MG63 (cell line): ENCODE measurements around the gene DRGX. TPM values are rescaled to one million over a fixed set of nuclear protein-coding genes. Genes with fewer than 3 reads are reported as not detected.

Source experiments
- DNase-seq: peaks from one replicate; pipeline ENCODE4 v3.0.0-alpha.2; 2020
- H3K27me3 ChIP-seq: fragments of 250-450 bp; sonication (Bioruptor Pico); 2 replicates; pipeline ENCODE4 v1.5.1; 2020; ENCODE audit warnings: mild to moderate bottlenecking, moderate library complexity
- H3K36me3 ChIP-seq: fragments of 250-450 bp; sonication (Bioruptor Pico); 2 replicates; pipeline ENCODE4 v1.5.1; 2020; ENCODE audit warnings: mild to moderate bottlenecking, moderate library complexity
- H3K4me3 ChIP-seq: fragments of 250-450 bp; sonication (Bioruptor Pico); 2 replicates; pipeline ENCODE4 v1.5.1; 2020; ENCODE audit warnings: mild to moderate bottlenecking, moderate library complexity
- H3K9me3 ChIP-seq: fragments of 250-450 bp; sonication (Bioruptor Pico); 2 replicates; pipeline ENCODE4 v1.5.1; 2020; ENCODE audit warnings: mild to moderate bottlenecking, moderate library complexity
- total RNA-seq: library from RNA; depleted of rRNA; stranded (reverse); fragments of >200 nt; shearing (Covaris generic); gene quantifications from 2 replicates; pipeline ENCODE4 v1.2.3, GENCODE V29; 2014; ENCODE audit warnings: low replicate concordance

DRGX gene
- total RNA-seq, 1 experiment from 2014 or later: 0.07 TPM

DNA sequence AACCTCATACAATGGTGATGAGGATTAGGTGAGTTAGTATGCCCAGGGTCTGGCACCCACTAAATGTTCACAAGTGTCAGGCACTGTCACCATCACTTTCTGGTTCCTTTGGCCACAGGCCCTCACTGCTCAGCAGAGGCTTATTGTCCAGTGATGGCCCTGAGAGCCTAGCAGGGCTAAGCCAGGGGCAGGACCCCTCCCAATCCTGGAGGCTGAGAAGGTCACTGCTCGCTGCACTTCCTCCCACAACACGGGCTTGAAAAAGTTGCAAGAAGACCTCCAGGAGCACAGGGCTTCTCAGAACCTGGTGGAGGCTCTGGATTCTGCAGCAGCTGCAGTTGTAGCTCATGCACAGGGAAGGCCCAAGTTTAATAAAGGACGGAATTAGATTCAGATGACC lies 48.1 kb downstream of the DRGX start:
- peaks cover 7% of the 10 kb centered on the region; the same call in 1 of the 2 replicates for H3K9me3 ChIP-seq
- H3K27me3 ChIP-seq: peaks cover 6% of the 10 kb centered on the region
- H3K4me3 ChIP-seq: no peak overlapping the region
- H3K36me3 ChIP-seq: no peaks in the 10 kb centered on the region
- DNase-seq: no peak

DNA sequence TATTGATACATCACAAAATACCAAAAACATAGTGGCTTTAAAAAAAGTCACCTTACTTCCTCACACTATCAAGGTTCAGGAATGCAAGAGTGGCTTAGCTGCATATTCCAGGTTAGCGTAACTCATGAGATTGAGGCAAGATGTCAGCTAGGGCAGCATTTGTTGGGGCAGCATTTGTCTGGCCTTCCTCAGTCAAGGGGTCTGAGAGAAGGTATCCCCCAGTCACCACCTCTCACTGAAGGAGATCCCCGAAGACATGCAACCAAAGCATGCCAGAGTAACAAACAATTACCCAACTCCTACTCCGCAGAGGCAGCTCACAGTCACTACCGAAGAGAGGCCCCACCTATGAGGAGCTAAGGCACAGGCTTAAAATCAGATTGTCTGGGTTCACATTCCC lies 48.5 kb downstream of the DRGX start:
- Histone ChIP-seq H3K4me3 (no peak overlapping the region), H3K27me3 (peaks cover 6% of the 10 kb centered on the region), H3K9me3 (peaks cover 7% of the 10 kb centered on the region; the same call in 1 of the 2 replicates), H3K36me3 (no peaks in the 10 kb centered on the region)
- no peak for DNase-seq

DNA sequence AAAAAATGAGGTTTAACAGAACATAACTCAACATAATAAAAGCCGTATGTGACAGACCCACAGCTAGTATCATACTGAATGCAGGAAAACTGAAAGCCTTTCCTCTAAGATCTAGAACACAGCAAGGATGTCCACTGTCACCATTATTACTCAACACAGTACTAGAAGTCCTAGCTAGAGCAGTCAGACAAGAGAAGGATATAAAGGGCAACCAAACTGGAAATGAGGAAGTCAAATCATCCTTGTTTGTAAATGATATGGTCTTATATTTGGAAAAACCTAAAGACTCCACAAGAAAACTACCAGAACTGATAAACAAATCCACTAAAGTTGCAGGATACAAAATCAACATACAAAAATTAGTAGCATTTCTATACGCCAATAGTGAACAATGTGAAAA lies 51.0 kb downstream of the DRGX start:
- Histone ChIP-seq H3K4me3 (no peak overlapping the region), H3K36me3 (no peaks in the 10 kb centered on the region)
- no peak for DNase-seq

DNA sequence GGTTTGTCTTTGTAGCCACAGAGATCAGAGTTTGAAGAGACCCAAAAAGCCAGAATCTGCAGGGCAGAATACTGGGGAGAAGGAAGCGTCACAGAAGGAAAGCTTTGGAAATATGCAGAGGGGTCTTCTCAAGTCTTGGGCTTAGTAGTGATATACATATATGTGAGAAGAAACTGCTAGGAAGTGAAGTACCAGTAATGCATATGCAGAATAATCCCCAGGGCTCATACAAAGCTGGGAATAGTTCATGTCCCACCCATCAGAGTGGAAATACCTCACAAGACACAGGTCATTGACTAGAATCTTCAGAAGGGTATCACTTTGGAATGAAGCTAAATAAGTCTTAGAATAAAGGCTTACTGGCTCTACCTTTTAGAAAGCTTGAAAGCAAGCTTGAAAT lies 57.3 kb downstream of the DRGX start:
- Histone ChIP-seq H3K27me3 (peaks cover 5% of the 10 kb centered on the region; the same call in 1 of the 2 replicates), H3K4me3 (no peak overlapping the region), H3K36me3 (no peaks in the 10 kb centered on the region), H3K9me3 (no peaks in the 10 kb centered on the region; the same call in 1 of the 2 replicates)
- DNase-seq: no peak

More for the DNA sequence above, 51.0 kb downstream of the DRGX start:
- peaks cover 2% of the 10 kb centered on the region; the same call in 1 of the 2 replicates for H3K9me3 ChIP-seq
- H3K27me3 ChIP-seq: peaks cover 6% of the 10 kb centered on the region

DNA sequence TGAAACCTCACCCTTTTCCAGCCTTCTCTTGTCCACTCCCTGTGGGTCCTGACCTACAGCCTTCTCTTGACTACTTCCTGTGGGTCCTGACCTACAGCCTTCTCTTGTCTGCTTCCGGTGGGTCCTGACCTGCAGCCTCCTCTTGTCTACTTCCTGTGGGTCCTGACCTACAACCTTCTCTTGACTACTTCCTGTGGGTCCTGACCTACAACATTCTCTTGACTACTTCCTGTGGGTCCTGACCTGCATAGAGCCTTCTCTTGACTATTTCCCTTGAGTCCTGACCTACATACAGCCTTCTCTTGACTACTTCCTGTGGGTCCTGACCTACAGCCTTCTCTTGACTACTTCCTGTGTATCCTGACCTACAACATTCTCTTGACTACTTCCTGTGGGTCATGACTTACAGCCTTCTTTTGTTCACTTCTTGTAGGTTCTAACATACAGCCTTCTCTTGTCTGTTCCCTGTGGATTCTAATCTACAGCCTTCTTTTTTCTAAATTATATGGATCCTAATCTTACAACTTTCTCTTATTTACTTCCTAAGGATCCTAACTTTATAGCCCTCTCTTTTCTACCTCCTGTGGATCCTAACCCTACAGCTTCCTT lies 60.4 kb downstream of the DRGX start:
- Histone ChIP-seq H3K27me3 (peaks cover 8% of the 10 kb centered on the region; the same call in 1 of the 2 replicates), H3K36me3 (no peaks in the 10 kb centered on the region), H3K9me3 (no peaks in the 10 kb centered on the region; the same call in 1 of the 2 replicates), H3K4me3 (no peak overlapping the region)
- DNase-seq: no peak

DNA sequence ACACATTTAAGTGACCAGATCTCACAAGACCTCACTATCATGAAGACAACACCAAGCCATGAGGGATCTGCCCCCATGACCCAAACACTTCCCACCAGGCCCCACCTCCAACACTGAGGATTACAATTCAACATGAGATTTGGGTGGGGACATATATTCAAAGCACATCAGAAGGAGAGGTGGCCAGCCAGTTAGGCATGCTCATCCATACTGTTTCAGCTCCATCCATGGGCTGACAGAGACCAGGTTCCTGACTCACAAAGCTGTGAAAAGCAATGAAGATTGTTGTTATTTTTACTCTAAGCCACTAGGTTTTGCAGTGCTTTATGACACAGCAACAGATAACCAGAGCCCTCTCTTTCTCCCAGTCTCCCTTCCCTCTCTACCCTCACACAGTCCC lies 60.9 kb downstream of the DRGX start:
- no peaks in the 10 kb centered on the region for H3K36me3 ChIP-seq
- H3K9me3 ChIP-seq: no peaks in the 10 kb centered on the region; the same call in 1 of the 2 replicates
- no peak overlapping the region for H3K4me3 ChIP-seq
- peaks cover 8% of the 10 kb centered on the region; the same call in 1 of the 2 replicates for H3K27me3 ChIP-seq
- no peak for DNase-seq

DNA sequence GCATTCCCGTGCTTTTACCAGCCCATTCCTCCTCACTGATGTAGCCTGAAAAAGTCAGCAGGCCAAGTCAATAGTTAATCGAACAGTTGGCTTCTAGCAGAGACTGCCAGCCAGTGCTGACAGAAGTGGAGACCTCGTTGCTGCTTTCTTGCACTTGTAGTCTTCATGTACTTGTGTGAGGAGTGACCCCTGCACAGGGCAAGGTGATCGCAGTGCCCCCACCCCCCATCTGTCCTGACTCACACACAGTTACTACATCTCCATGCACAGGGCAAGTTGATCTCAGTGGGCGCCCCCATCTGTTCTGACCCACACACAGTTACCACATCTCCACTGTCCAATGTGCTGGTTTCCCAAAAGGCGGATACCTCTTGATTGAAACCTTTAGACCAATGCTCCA lies 62.7 kb downstream of the DRGX start:
- no peak for DNase-seq
- Histone ChIP-seq H3K9me3 (no peaks in the 10 kb centered on the region), H3K4me3 (no peak overlapping the region), H3K27me3 (peaks cover 8% of the 10 kb centered on the region; the same call in 1 of the 2 replicates), H3K36me3 (no peaks in the 10 kb centered on the region)

DNA sequence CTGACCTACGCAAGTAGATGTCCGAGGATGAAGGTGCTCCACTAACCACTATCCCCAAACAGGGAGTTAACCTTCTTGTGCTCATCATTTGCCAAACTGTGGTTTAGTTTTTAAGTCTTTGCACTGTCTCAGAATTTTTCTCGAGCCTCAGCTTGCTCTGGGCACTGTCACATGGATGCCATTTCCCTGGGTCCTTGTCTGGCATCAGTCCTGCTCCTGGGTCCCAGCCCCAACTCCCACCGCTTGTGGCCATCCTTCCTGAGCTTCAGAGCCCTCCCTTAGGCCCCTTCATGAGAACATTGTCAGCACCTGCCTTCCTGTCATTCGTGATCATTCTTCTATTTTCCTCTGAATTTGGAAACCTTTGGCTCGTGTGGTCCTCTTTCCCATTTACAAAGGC lies 63.1 kb downstream of the DRGX start:
- H3K9me3 ChIP-seq: no peaks in the 10 kb centered on the region
- H3K36me3 ChIP-seq: no peaks in the 10 kb centered on the region
- H3K27me3 ChIP-seq: peaks cover 8% of the 10 kb centered on the region; the same call in 1 of the 2 replicates
- no peak for DNase-seq
- H3K4me3 ChIP-seq: no peak overlapping the region

DNA sequence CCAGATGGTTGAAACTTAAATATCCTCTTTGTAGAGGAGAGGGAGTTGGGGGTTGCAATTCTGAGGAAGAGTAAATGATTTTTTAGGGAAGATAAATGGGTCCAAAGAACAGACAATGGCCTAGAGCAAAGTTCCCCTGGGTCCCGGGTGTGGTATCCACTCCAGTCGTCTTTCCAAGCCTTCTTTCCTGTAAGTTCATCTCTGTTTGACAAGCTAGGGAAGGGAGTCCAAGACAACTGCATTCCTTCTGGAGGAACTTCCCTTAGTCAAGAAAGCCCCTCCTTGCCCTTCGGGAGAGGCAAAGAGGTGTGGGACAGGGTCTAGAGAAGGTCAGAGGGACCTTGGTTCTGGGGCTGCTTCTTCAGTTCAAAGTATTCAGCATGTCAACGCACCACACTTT lies 63.6 kb downstream of the DRGX start:
- H3K9me3 ChIP-seq: no peaks in the 10 kb centered on the region
- DNase-seq: no peak
- no peak overlapping the region for H3K4me3 ChIP-seq
- no peaks in the 10 kb centered on the region for H3K36me3 ChIP-seq
- peaks cover 8% of the 10 kb centered on the region; the same call in 1 of the 2 replicates for H3K27me3 ChIP-seq

DNA sequence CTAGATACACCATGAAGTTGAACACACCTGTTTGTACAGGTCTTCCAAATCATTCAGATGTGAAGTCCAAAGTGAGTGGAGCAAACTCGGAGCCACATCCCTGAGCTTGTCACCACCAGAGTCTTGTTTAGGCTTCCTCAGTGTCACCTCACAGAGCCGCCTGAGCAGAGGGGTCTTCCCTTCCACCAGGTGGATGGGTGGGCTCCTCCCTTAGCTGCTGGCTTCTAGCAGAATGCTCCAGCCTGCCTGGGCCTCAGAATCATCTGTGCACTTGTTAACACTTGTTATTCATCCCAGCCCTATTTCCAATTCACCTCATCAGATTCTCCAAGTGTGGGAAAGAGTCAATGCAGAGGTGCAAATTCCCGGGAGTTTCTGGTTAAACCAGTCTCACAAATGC lies 64.5 kb downstream of the DRGX start:
- Histone ChIP-seq H3K27me3 (peaks cover 3% of the 10 kb centered on the region; the same call in 1 of the 2 replicates), H3K9me3 (no peaks in the 10 kb centered on the region), H3K36me3 (no peaks in the 10 kb centered on the region), H3K4me3 (no peak overlapping the region)
- no peak for DNase-seq

DNA sequence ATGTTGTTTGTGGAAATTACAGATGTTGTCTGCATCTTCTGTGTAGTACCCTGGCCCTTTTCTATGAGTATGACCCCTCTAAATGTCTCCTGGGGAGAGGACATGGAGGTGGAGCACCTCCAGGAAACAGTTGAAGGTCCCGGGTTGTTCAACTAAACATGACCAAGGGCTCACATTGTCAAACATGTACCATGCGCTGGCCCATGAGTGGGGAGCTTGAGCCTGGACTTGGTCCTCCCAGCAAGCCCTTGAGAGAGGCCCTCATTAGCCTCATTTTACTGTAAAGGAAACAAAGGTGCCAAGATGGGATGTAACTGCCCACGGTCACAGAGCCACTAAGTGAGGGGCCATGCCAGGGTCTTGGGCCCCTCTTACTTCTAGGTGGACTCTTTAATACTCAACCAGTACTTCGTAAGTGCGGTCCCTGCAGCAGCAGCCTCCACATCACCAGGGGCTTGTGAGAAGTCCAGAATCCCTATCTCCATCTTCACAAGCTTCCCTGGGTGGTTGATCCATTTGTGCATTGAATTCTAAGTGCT lies 65.7 kb downstream of the DRGX start:
- Histone ChIP-seq H3K27me3 (peaks cover 3% of the 10 kb centered on the region; the same call in 1 of the 2 replicates), H3K36me3 (no peaks in the 10 kb centered on the region), H3K4me3 (no peak overlapping the region), H3K9me3 (no peaks in the 10 kb centered on the region)
- no peak for DNase-seq

DNA sequence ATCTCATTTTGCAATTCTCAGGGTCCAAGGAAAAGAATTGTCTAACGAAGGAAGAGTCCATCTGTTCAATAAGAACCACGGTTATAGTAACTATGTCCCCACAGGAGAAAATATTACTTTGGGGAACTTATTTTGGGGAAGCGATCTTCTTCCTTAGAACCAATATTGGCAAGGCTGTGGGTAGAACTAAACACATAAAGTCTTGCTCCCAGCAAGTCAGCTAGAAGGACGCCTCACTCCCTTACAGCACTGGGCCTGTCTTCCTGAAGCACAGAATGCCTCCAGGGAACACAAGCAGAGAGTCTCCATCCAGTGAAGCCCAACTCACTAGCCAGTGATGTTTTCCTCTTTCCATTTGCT lies 66.8 kb downstream of the DRGX start:
- H3K4me3 ChIP-seq: no peak overlapping the region
- DNase-seq: no peak
- H3K36me3 ChIP-seq: no peaks in the 10 kb centered on the region
- H3K27me3 ChIP-seq: peaks cover 3% of the 10 kb centered on the region; the same call in 1 of the 2 replicates
- no peaks in the 10 kb centered on the region for H3K9me3 ChIP-seq

DNA sequence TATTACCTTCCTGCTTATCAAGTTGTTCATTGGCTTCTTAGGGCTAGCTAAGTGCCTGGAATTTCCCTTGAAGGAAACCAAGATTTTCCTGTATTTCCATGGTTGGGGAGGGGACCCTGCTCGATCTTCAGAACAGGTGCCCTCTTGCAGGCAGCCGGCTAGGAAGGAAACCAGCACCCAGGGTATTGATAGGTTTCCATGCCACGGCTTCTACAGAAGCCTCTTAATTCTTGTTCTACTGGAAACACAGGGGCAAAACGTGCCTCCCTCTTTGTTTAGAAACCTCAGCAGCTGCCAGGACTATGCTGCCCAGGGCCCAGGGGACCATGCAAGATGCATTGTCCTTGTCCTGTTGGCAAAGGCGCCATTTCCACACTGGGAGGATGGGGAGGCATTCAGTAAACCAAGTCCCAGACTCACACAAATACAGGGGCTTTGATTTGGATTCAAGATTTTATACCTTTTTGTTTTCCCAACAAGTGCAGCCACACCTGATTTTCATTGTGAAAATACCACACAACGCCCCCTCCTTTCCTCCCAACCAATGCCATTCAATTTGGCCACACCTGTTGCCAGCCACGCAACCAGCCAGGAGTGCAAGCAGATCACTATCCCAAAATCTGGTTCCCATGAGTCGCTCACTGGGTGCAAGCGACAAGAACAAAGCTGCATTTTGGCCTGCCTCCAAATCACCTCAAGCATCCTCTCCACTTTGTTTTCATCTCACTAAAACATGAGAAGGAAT lies 67.3 kb downstream of the DRGX start:
- Histone ChIP-seq H3K9me3 (no peaks in the 10 kb centered on the region), H3K27me3 (peaks cover 3% of the 10 kb centered on the region; the same call in 1 of the 2 replicates), H3K4me3 (no peak overlapping the region), H3K36me3 (no peaks in the 10 kb centered on the region)
- no peak for DNase-seq

DNA sequence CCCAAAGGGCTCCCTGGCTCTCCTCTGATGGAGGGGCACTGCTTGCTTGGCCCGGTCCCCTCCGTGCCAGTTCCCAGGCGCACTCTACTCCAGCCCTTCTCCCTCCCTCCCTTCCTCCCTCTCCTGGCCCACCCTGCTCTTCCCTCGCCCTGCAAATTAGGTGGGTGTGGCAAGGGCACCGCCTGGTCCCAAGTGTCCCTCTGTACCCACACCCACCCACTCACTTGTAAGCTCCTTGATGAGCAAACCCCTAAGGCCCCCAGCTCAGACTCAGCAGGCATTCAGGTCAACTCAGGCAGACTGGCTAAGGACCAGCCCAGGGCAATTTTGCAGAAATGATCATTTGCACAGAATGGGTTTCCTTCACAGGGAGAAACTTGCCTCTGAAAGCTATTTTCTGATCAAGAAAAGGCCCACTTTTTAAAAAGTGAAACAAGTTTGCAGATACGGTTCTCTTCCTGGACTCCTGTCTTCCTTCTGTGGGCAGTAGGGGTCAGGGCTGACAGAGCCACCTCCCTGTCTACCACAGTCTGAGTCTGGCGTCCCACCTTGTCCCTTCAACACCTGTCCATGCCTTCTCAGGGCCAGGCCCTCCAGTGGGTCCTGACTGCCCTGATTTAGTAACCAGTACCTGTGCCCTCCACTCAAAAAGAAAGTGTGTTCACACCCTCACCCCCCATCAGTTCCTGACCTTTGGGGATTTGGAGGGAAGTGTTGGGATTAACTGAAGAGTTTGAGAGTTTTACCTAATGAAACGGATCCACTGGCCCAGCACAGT lies 68.7 kb downstream of the DRGX start:
- Histone ChIP-seq H3K36me3 (no peaks in the 10 kb centered on the region), H3K9me3 (no peaks in the 10 kb centered on the region), H3K4me3 (no peak overlapping the region), H3K27me3 (peaks cover 3% of the 10 kb centered on the region; the same call in 1 of the 2 replicates)
- no peak for DNase-seq

DNA sequence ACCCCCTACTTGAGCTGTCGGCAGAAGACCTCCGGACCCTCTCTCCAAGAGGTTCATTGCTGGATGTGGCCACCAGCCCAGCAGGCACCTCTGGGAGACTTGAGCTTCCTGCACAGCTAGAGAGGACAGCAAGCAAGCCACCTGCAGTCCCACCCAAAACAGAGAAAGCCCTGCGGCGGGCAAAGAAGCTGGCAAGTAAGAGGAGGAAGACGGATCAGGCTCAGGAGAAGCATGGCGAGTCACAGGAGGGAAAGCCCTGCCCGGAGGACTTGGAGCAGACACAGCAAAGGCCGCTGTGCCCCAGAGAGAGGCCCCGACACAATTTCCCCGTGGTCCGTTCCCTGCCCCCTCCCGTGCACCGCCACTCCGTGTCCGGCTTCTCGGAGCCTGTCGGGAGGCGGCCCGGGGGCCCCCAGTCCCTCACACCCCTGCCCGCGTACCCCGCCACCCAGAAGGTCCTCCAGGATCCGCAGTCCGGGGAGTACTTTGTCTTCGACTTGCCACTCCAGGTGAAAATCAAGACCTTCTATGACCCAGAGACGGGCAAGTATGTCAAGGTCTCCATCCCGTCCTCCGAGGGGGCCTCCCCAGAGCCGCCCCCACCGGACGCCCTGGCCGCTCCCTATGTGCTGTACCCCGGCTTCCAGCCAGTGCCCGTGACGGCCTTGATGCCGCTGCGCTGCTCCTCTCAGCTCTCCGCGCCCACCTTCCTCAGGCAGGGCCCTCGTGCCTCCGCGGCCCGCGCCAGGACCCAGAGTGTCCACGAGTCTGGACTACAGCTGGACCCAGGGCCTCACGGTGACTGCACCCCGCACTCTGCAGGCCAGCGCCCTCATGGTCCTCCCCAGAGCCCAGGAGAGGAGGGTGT lies 69.7 kb downstream of the DRGX start:
- Histone ChIP-seq H3K36me3 (no peaks in the 10 kb centered on the region), H3K4me3 (no peak overlapping the region), H3K27me3 (peaks cover 3% of the 10 kb centered on the region; the same call in 1 of the 2 replicates), H3K9me3 (no peaks in the 10 kb centered on the region)
- no peak for DNase-seq
